ENCODE measurements around the gene RUBCNL. TPM values are rescaled to one million over a fixed set of nuclear protein-coding genes. Genes with fewer than 3 reads are reported as not detected.

RUBCNL gene, protein sequence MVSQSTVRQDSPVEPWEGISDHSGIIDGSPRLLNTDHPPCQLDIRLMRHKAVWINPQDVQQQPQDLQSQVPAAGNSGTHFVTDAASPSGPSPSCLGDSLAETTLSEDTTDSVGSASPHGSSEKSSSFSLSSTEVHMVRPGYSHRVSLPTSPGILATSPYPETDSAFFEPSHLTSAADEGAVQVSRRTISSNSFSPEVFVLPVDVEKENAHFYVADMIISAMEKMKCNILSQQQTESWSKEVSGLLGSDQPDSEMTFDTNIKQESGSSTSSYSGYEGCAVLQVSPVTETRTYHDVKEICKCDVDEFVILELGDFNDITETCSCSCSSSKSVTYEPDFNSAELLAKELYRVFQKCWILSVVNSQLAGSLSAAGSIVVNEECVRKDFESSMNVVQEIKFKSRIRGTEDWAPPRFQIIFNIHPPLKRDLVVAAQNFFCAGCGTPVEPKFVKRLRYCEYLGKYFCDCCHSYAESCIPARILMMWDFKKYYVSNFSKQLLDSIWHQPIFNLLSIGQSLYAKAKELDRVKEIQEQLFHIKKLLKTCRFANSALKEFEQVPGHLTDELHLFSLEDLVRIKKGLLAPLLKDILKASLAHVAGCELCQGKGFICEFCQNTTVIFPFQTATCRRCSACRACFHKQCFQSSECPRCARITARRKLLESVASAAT
- total RNA-seq: 6.1 TPM

DNA sequence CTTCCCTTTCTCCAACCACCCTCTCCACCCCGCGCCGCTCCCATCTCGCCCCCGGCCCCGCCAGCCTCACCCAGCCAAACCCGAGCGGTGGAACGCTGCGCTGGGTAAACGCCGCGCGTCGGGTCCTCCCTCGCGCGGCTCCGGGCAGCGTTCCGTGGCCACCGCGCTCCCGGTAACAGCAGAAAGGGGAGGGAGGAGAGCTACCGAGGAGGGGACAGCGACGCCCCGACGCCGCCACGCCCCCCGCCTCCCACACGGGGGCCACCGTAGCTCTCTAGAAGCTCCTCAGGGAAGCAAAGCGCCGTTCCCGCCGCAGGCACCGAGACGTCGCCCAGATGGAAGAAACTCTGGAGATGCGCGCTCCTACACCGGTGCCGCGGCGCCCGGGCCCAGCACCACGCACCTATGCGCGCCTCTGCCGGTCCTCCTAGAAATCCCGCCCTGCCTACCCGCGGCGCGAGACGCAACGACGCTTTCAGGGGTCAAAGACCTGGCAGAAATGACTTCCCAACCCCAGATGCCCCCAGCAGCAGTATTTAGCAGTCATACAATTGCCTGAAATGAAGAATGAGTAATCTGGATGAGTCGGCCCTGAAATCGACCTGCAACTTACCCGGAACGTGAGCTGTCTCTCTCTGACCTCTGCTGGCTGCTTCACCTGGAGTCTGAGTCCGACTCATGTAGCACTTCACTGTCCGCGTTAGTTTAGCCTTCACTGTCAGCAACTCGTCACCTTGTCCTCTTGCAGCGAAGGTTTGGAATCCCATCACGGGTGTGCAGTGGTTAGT is at the start of gene RUBCNL:
RUBCNL (minus strand) TSS at position 189 of the 788 bp plus-strand sequence. CDS start 14,777 bp downstream, outside the sequence.

Small RNA genes within 50 kb of the gene (small RNA-seq; reads per million reads assigned to genes)
- gene RNU2-6P (ENCODE audit: low replicate concordance) (13.0 reads per million, percentile 95 among the genes with 10 or more reads in this experiment), gene RNU6-68P (ENCODE audit: low replicate concordance) (not detected)

Other genes starting within 250 kb of the RUBCNL start
- 25.2 TPM for gene LCP1, start 205.1 kb downstream of the RUBCNL start, total RNA-seq
- 0.12 TPM for gene LRRC63, start 175.3 kb downstream of the RUBCNL start, total RNA-seq
- gene LRCH1, start 165.9 kb upstream of the RUBCNL start, total RNA-seq: 28.4 TPM